Tibial artery (tissue), 4 donors: Measurements from ENCODE around the gene BACH2.

ENCODE experiments used
- DNase-seq, 2 donors: peaks; one replicate each; pipeline ENCODE4 v3.0.0-alpha.2; 2019
- H3K27ac ChIP-seq, 2 donors: fragments of 200-600 bp; sonication (generic) in 1 of 2; 1 replicate in 1 of 2; 2 replicates in 1 of 2; pipeline ENCODE4 v1.5.1; 2018 to 2019; ENCODE audit warnings: mild to moderate bottlenecking in 1 of 2
- H3K27me3 ChIP-seq, 2 donors: fragments of 200-600 bp; sonication (generic) in 1 of 2; one replicate each; pipeline versions ENCODE4 v1.5.1 to v1.6.0; 2016 to 2019
- H3K36me3 ChIP-seq, 3 donors: fragments of 200-600 bp; sonication (generic) in 2 of 3; one replicate each; pipeline ENCODE4 v1.5.1; 2016 to 2019; ENCODE audit warnings: mild to moderate bottlenecking in 2 of 3
- H3K4me1 ChIP-seq, 4 donors: fragments of 200-600 bp; sonication (generic) in 2 of 4; 1 replicate in 3 of 4; 2 replicates in 1 of 4; pipeline ENCODE4 v1.5.1; 2016 to 2019
- H3K4me3 ChIP-seq, 2 donors: fragments of 200-600 bp; sonication (generic) in 1 of 2; 1 replicate in 1 of 2; 2 replicates in 1 of 2; pipeline ENCODE4 v1.5.1; 2018 to 2019; ENCODE audit warnings: mild to moderate bottlenecking in 2 of 2
- H3K9me3 ChIP-seq, 3 donors: fragments of 200-600 bp; sonication (generic) in 1 of 3; one replicate each; pipeline ENCODE4 v1.5.1; 2016 to 2019
- CTCF ChIP-seq, 2 experiments: fragments of 200-600 bp in 1 of 2; fragments of 450-650 bp in 1 of 2; IDR thresholded peaks; one replicate each; pipeline ENCODE4 v1.5.1; 2017 to 2019; ENCODE audit warnings: antibody characterized with exemption in 2 of 2, mild to moderate bottlenecking in 1 of 2, moderate library complexity in 1 of 2
- intact Hi-C: fragments of 100-400 bp; cut with DNase I; formaldehyde crosslinking; loops from one replicate; pipeline ENCODE4 v1.15.0; 2023; ENCODE audit warnings: low total_unique reads

Gene BACH2

GRCh38 chr6:90021711-90022110 lies 274.9 kb downstream of the BACH2 start:
- Histone ChIP-seq H3K4me1 (no peaks in the 10 kb centered on the region), H3K9me3 (no peaks in the 10 kb centered on the region), H3K27me3 (no peaks in the 10 kb centered on the region), H3K36me3 (no peaks in the 10 kb centered on the region), H3K27ac (no peak overlapping the region), H3K4me3 (no peak overlapping the region)
- no peak for TF ChIP-seq CTCF (IDR thresholded peaks at IDR 0.05)
- DNase-seq: no peak
- intact Hi-C loops: no loop called here

- no peak for TF ChIP-seq CTCF (IDR thresholded peaks at IDR 0.05)
- H3K27me3 ChIP-seq: no peaks in the 10 kb centered on the region
- intact Hi-C loops: no loop called here
- H3K9me3 ChIP-seq: no peaks in the 10 kb centered on the region
- no peak for DNase-seq
- no peaks in the 10 kb centered on the region for H3K4me1 ChIP-seq
- H3K4me3 ChIP-seq: no peak overlapping the region
- no peak overlapping the region for H3K27ac ChIP-seq
- no peaks in the 10 kb centered on the region for H3K36me3 ChIP-seq
Observed at GRCh38 chr6:90020746-90021145, 275.9 kb downstream of the BACH2 start.

GRCh38 chr6:90019216-90019615 lies 277.4 kb downstream of the BACH2 start:
- H3K27me3 ChIP-seq: no peaks in the 10 kb centered on the region
- no peak for TF ChIP-seq CTCF (IDR thresholded peaks at IDR 0.05)
- H3K27ac ChIP-seq: no peak overlapping the region
- H3K9me3 ChIP-seq: no peaks in the 10 kb centered on the region
- no peaks in the 10 kb centered on the region for H3K36me3 ChIP-seq
- intact Hi-C loops: no loop called here
- no peaks in the 10 kb centered on the region for H3K4me1 ChIP-seq
- no peak overlapping the region for H3K4me3 ChIP-seq
- no peak for DNase-seq

GRCh38 chr6:90015883-90016282 lies 280.8 kb downstream of the BACH2 start:
- intact Hi-C loops: no loop called here
- H3K4me1 ChIP-seq: no peaks in the 10 kb centered on the region
- H3K27ac ChIP-seq: no peak overlapping the region
- no peaks in the 10 kb centered on the region for H3K36me3 ChIP-seq
- no peak for DNase-seq
- H3K4me3 ChIP-seq: no peak overlapping the region
- no peaks in the 10 kb centered on the region for H3K27me3 ChIP-seq
- no peak for TF ChIP-seq CTCF (IDR thresholded peaks at IDR 0.05)
- H3K9me3 ChIP-seq: no peaks in the 10 kb centered on the region

GRCh38 chr6:90008908-90009501 lies 287.6 kb downstream of the BACH2 start:
- DNase-seq: no peak
- H3K27me3 ChIP-seq: no peaks in the 10 kb centered on the region
- no peak for TF ChIP-seq CTCF (IDR thresholded peaks at IDR 0.05)
- peaks cover 0 to 14% (median 7%) of the 10 kb centered on the region in 4 donors for H3K4me1 ChIP-seq
- no peaks in the 10 kb centered on the region for H3K36me3 ChIP-seq
- no peak overlapping the region for H3K4me3 ChIP-seq
- no peak overlapping the region for H3K27ac ChIP-seq
- H3K9me3 ChIP-seq: no peaks in the 10 kb centered on the region
- intact Hi-C loops: no loop called here
